ENCODE results near the gene BOLA2B.
"Not testable (repeated sequence)": the region's sequence is repeated elsewhere in the genome, so short reads cannot be mapped to it uniquely, and the experiment has no call there.

- TF ChIP-seq CTCF, POLR2A (IDR thresholded peaks at IDR 0.05): not testable (repeated sequence)
These were observed 15.6 kb upstream of the BOLA2B start for GRCh38 chr16:30209032-30209431.

Measured in heart left ventricle (tissue), 13 donors.